ENCODE measurements around the gene GGCT.
"Not testable (repeated sequence)": the region's sequence is repeated elsewhere in the genome, so short reads cannot be mapped to it uniquely, and the experiment has no call there.

DNA sequence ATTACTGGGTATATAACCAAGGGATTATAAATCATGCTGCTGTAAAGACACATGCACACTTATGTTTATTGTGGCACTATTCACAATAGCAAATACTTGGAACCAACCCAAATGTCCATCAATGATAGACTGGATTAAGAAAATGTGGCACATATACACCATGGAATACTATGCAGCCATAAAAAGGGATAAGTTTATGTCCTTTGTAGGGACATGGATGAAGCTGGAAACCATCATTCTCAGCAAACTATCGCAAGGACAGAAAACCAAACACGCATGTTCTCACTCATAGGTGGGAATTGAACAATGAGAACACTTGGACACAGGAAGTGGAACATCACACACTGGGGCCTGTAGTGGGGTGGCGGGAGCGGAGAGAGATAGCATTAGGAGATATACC is 38.5 kb upstream of the GGCT start:
- TF ChIP-seq POLR2A, CTCF (IDR thresholded peaks at IDR 0.05): not testable (repeated sequence)

All from testis (tissue), 2 donors.